Kidney (tissue), 14 donors: Measurements from ENCODE around the gene PALLD. TPM values are rescaled to one million over a fixed set of nuclear protein-coding genes. Genes with fewer than 3 reads are reported as not detected.

Source experiments
- DNase-seq, 5 donors: peaks; one replicate each; pipeline ENCODE4 v3.0.0-alpha.2; 2013 to 2020
- FAIRE-seq: peaks from 2 replicates; lab custom pipeline; 2012; peaks lifted over from hg19 to GRCh38; lab: Jason Lieb, UNC
- H3K27ac ChIP-seq, 2 donors: one replicate each; pipeline ENCODE4 v1.7.0; 2013; ENCODE audit warnings: low read depth in 2 of 2, low read length in 2 of 2, inconsistent platforms in 1 of 2
- H3K27me3 ChIP-seq: one replicate; pipeline ENCODE4 v1.7.1; 2013; ENCODE audit warnings: low read length, inconsistent platforms; ENCODE audit not compliant: control insufficient read depth, insufficient read depth
- H3K36me3 ChIP-seq, 3 donors: one replicate each; pipeline versions ENCODE4 v1.7.0 to v1.7.1; 2013; ENCODE audit warnings: low read length in 3 of 3, control low read depth in 1 of 3, inconsistent platforms in 1 of 3; ENCODE audit not compliant: insufficient read depth in 3 of 3, control insufficient read depth in 2 of 3
- H3K4me1 ChIP-seq, 3 donors: one replicate each; pipeline versions ENCODE4 v1.7.0 to v1.7.1; 2013; ENCODE audit warnings: low read length in 3 of 3, inconsistent platforms in 1 of 3, low read depth in 1 of 3; ENCODE audit not compliant: control insufficient read depth in 2 of 3, insufficient read depth in 2 of 3
- H3K4me3 ChIP-seq, 3 donors: one replicate each; pipeline versions ENCODE4 v1.7.0 to v1.8.1; 2013; ENCODE audit warnings: low read length in 3 of 3, control low read depth in 1 of 3, inconsistent platforms in 1 of 3
- H3K9ac ChIP-seq, 3 donors: one replicate each; pipeline versions ENCODE4 v1.7.0 to v1.7.1; 2013; ENCODE audit warnings: low read length in 3 of 3, control low read depth in 1 of 3, inconsistent platforms in 1 of 3
- H3K9me3 ChIP-seq, 3 donors: one replicate each; pipeline versions ENCODE4 v1.7.0 to v1.7.1; 2013; ENCODE audit warnings: low read length in 3 of 3, control low read depth in 1 of 3, inconsistent platforms in 1 of 3; ENCODE audit not compliant: control insufficient read depth in 2 of 3, insufficient read depth in 1 of 3
- CTCF ChIP-seq: IDR thresholded peaks from 3 replicates; pipeline ENCODE4 v1.5.1; 2012; ENCODE audit warnings: mild to moderate bottlenecking, moderate library complexity, borderline replicate concordance; ENCODE audit not compliant: insufficient read depth; ENCODE audit errors: extremely low read depth
- intact Hi-C: fragments of 100-400 bp; cut with DNase I; formaldehyde crosslinking; loops from one replicate; pipeline ENCODE4 v1.11.1; 2022
- polyA plus RNA-seq: library from polyadenylated mRNA; stranded (reverse); fragments of 350-450 nt; fragmentation: Illumina TruSeq; extraction: RNeasy Lipid Tissue Mini Kit (QIAGEN cat#74804); gene quantifications from one replicate; pipeline ENCODE4 v1.2.3, GENCODE V29; 2014; ENCODE audit warnings: low read depth, low replicate concordance; ENCODE audit not compliant: insufficient read depth
- total RNA-seq: library from RNA; stranded (reverse); fragmentation: NEBNext Ultra II Directional; extraction: Animal tissue kit (Norgen Biotek cat#: 25700); gene quantifications from one replicate; pipeline ENCODE4 v1.2.1, GENCODE V29; 2021
- donor health status: control.
- donor health status: control.
- donor health status: control.
- donor health status: control.
- donor health status: control.
- donor health status: DM: yes; HTN: yes; CAD: no.
- donor health status: Normal renal cell carcinoma (clear cell type).

PALLD gene
- total and polyA plus RNA-seq, 2 donors from 2014 or later, result 43.4 to 120 TPM

- FAIRE-seq, result no peak
Observed at GRCh38 chr4:168882650-168883233, 385.9 kb downstream of the PALLD start.

GRCh38 chr4:168883513-168883912 lies 386.7 kb downstream of the PALLD start:
- no peaks in the 10 kb centered on the region for H3K27me3 ChIP-seq
- intact Hi-C loops, result no loop called here
- no peaks in the 10 kb centered on the region for H3K9me3 ChIP-seq
- H3K36me3 ChIP-seq, result peaks cover 0 to 2% (median 0%) of the 10 kb centered on the region in 3 donors
- no peak overlapping the region for H3K4me3 ChIP-seq
- H3K4me1 ChIP-seq, result peaks cover 0 to 6% (median 3%) of the 10 kb centered on the region in 3 donors
- no peak overlapping the region for H3K9ac ChIP-seq
- no peak for DNase-seq
- no peak for TF ChIP-seq CTCF
- no peak for FAIRE-seq
- no peak overlapping the region for H3K27ac ChIP-seq

More at GRCh38 chr4:168882650-168883233, 385.9 kb downstream of the PALLD start:
- intact Hi-C loops, result no loop called here
- no peak for TF ChIP-seq CTCF
- no peak for DNase-seq
- peaks cover 0 to 5% (median 3%) of the 10 kb centered on the region in 3 donors for H3K4me1 ChIP-seq
- H3K27ac ChIP-seq, result no peak overlapping the region
- peaks cover 0 to 2% (median 0%) of the 10 kb centered on the region in 3 donors for H3K36me3 ChIP-seq
- H3K9me3 ChIP-seq, result no peaks in the 10 kb centered on the region
- no peak overlapping the region for H3K9ac ChIP-seq
- H3K4me3 ChIP-seq, result no peak overlapping the region
- H3K27me3 ChIP-seq, result no peaks in the 10 kb centered on the region

DNA sequence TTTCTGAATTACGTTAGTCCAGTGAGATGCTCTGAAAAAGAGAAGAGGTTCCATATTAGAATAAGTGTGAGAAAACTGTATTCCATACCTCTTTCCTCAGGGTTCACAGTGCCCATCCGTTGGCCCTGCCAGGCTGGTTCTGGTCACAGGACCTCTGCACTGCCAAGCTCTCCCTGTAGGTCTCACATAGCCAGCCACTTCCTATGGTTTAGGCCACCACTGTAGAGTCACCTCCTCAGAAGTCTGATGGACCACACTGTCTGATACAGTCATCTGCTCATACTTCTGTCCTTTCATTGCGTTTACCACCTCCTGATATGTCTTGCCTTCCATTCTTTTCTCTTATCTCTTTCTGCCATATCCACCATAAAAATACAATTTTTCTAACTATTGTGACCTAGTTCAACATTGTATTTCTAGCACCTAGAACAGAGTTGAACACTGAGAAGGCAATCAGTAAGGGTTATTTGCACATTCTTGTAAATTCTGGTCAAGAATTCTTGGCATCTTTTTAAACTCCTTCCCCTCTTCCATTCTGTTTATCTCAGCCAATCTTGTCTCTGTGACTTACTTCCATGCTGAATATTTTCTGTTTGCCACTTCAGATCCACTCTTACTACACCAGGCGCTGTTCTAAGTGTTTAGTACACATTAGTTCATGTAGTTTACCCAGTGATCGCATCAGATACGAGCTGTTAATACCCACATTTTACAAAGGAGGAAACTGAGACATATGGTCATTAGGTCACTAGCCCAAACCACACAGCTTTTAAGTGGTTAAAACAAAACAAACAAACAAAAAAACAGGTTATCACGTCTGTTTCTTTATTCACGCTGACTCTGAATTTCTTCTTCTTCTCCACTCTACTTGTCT lies 387.6 kb downstream of the PALLD start:
- intact Hi-C loops, result no loop called here
- Histone ChIP-seq H3K27ac (no peak overlapping the region), H3K9me3 (no peaks in the 10 kb centered on the region), H3K9ac (no peak overlapping the region), H3K27me3 (no peaks in the 10 kb centered on the region), H3K36me3 (peaks cover 0 to 2% (median 0%) of the 10 kb centered on the region in 3 donors), H3K4me1 (peaks cover 0 to 6% (median 3%) of the 10 kb centered on the region in 3 donors), H3K4me3 (no peak overlapping the region)
- no peak for FAIRE-seq
- DNase-seq, result no peak
- no peak for TF ChIP-seq CTCF
